ENCODE measurements around the gene CHIC1. TPM values are rescaled to one million over a fixed set of nuclear protein-coding genes. Genes with fewer than 3 reads are reported as not detected.

The CHIC1 gene
- total RNA-seq, 2 experiments from 2014 or later, result 5.0 to 5.4 TPM

Other genes starting within 250 kb of the CHIC1 start
- not detected for gene CDX4, start 116.1 kb upstream of the CHIC1 start, total RNA-seq

Measured in CD8-positive, alpha-beta T cell (primary cell).